LNCaP clone FGC (cell line): Measurements from ENCODE around the gene APRT.

ENCODE experiments used
- DNase-seq: peaks from one replicate; pipeline ENCODE4 v3.0.0-alpha.2; 2011; ENCODE audit warnings: low read depth
- H3K4me3 ChIP-seq: 2 replicates; pipeline ENCODE4 v1.5.1; 2011; ENCODE audit warnings: mild to moderate bottlenecking, low read depth, low read length, control low read depth
- TF ChIP-seq, protein P1 (sequence below): IDR thresholded peaks from 2 replicates; pipeline ENCODE4 v1.5.1; 2012; ENCODE audit warnings: mild to moderate bottlenecking; ENCODE audit not compliant: control insufficient read depth, insufficient read depth; ENCODE audit errors: extremely low read depth

The APRT gene

DNA sequence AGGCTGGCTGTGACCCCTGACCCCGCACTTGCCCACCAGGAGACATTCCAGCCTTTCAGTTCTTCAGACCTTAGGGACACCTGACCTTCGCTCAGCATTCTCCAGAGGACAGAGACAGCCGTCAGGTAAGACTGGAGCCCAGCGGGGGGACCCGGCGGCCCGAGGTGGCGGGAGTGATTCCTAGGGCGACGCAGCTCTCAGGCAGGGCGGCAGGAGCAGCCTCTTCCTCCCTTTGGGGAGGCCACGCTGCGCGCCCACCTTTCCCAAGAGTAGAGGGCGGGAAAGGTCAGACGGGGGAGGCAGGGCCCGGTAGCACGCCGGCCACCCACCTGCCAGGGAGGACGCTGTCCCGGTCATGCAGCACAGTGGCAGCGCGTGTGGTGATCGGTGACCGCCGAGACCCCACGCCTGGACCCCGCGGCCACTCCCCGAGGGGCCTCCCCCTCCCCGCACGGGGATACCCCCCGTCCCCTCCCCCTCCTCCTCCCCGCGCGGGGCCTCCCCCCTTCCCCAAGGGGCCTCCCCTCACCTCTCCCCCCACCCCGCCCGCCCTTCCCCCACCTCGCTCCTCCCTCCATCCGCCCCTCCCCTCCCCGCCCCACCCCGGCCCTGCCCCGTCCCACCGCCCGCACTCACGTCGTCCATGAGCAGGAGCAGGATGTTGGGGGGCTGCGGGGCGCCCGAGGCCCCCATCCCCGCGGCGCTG, 44.5 kb upstream of the APRT start:
- TF ChIP-seq, protein P1, sequence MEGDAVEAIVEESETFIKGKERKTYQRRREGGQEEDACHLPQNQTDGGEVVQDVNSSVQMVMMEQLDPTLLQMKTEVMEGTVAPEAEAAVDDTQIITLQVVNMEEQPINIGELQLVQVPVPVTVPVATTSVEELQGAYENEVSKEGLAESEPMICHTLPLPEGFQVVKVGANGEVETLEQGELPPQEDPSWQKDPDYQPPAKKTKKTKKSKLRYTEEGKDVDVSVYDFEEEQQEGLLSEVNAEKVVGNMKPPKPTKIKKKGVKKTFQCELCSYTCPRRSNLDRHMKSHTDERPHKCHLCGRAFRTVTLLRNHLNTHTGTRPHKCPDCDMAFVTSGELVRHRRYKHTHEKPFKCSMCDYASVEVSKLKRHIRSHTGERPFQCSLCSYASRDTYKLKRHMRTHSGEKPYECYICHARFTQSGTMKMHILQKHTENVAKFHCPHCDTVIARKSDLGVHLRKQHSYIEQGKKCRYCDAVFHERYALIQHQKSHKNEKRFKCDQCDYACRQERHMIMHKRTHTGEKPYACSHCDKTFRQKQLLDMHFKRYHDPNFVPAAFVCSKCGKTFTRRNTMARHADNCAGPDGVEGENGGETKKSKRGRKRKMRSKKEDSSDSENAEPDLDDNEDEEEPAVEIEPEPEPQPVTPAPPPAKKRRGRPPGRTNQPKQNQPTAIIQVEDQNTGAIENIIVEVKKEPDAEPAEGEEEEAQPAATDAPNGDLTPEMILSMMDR: no peak
- peak overlapping the region; percentile 82 for H3K4me3 ChIP-seq
- no peak for DNase-seq

DNA sequence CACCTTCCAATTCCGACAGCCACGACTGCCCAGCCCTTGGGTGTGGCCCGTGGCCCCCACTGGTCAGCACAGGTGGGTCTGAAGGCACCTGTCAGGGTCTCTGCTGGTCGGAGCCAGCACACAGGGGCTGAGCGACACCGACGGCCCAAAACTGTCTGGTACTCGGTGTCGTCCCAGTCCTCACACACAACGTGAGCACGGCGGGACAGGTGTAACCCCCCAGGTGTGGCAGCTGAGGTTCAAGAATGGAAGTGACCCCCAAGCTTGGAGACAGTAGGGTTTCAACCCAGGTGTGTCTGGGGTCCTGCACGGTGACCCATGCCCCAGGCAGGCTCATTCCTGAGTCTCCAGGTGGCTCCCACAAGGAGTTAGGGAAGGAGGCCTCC, 44.0 kb upstream of the APRT start:
- no peak for DNase-seq
- H3K4me3 ChIP-seq: peak overlapping the region; percentile 82
- TF ChIP-seq, protein P1: no peak

GRCh38 chr16:88855176-88855575, 43.4 kb upstream of the APRT start:
- TF ChIP-seq, protein P1: no peak
- H3K4me3 ChIP-seq: no peak overlapping the region
- no peak for DNase-seq

DNA sequence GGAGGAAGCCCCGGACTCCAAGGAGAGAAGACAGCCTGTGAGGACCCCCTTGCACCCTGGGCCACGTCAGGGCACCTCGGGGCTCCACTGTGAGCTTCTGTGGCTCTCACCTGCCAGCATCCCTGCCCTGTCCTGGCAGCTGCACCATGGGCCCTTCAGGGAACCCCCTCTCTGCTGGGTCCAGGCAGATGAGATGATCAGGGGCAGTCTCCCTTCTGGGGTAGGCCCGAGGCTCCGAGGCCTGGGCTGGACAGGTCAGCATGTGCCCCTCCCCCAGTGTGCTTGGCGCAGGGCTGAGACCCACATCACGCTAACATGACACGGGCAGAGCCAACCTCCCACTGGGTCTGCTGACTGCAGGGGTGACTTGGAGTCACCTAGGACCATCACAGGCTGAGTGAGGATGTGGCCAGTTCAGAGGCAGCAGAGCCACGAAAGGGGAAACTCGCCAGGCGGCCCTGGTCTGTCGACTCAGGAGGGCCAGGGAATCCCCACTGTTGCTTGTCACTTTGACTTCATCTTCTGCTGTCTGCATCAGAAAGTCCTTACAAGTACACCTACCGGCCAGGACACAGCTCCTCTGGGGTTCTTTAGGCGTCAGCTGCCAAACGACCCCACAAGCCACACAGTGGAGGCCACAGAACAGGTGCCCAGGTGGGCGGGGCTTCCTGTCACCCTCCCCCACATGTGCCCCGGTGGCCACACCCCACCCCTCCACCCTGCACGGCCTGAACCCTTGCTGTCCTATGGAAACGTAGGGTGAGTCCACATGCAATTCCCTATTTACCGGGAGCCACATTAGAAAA, 42.8 kb upstream of the APRT start:
- TF ChIP-seq, protein P1: no peak
- H3K4me3 ChIP-seq: no peak overlapping the region
- DNase-seq: no peak

DNA sequence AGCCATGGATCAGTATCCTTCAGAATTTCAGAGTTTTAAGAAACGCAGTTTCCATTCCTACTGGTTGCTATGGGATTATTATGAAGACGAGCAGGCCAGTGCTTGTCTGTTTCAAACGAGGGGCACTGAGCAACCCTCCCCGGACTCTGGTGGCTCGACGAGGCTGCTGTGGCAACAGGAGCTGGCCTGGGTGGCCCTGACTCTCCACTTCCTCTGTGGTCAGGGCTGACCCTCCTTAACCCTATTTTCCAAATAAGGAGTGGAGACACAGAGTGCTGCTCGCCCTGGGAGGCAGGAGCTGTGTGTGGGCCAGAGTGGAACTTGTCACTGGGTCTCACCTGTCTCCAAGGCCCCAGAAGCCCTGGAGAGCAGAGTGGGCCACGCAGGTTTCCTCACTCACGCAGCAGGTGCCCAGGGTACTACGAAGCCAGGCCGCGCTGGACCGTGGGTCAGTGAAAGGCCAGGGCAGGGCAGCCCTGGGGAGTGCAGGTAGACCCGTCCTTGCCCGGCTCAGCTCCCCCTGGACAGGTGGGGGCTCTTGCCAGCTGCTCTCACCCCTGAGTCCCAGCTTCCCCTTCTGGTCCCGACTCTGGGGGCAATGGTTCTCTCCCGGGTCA, 41.7 kb upstream of the APRT start:
- TF ChIP-seq, protein P1: no peak
- H3K4me3 ChIP-seq: no peak overlapping the region
- DNase-seq: no peak

DNA sequence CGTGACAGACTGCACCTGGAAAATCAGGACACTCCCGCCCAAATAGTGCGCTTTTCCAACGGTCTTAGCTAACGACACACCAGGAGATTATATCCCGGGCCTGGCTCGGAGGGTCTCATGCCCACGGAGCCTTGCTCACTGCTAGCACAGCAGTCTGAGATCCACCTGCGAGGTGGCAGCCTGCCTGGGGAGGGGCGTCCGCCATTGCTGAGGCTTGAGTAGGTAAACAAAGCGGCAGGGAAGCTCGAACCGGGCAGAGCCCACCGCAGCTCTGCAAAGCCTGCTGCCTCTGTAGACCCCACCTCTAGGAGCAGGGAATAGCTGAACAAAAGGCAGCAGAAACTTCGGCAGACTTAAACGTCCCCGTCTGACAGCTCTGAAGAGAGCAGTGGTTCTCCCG, 39.9 kb upstream of the APRT start:
- no peak overlapping the region for H3K4me3 ChIP-seq
- no peak for DNase-seq
- TF ChIP-seq, protein P1: no peak
